GM23338 (cell line): Measurements from ENCODE around the gene TPH1. TPM values are rescaled to one million over a fixed set of nuclear protein-coding genes. Genes with fewer than 3 reads are reported as not detected.

Experiments used
- ATAC-seq: fragments of 200-7000 bp; cut with Tn5 transposase; 3 replicates; pipeline ENCODE4 v1.9.1; 2020
- DNase-seq: peaks from one replicate; pipeline ENCODE4 v3.0.0-alpha.2; 2015; ENCODE audit warnings: low spot score
- H2AFZ ChIP-seq: fragments of 200-600 bp; sonication (generic); 2 replicates; pipeline ENCODE4 v1.8.0; 2016; ENCODE audit warnings: antibody characterized with exemption, mild to moderate bottlenecking, moderate library complexity
- H3F3A ChIP-seq: fragments of 200-600 bp; sonication (generic); replicated peaks from 2 replicates; pipeline ENCODE4 v1.8.0; 2017; ENCODE audit warnings: antibody characterized with exemption, mixed run types, low read depth
- H3K27ac ChIP-seq: fragments of 200-600 bp; sonication (generic); 2 replicates; pipeline ENCODE4 v1.6.1; 2016; ENCODE audit warnings: low read depth
- H3K27me3 ChIP-seq: fragments of 200-600 bp; sonication (generic); 2 replicates; pipeline ENCODE4 v1.8.0; 2016; ENCODE audit warnings: mild to moderate bottlenecking, mixed run types, moderate library complexity; ENCODE audit not compliant: insufficient read depth
- H3K36me3 ChIP-seq: fragments of 200-600 bp; sonication (generic); 2 replicates; pipeline ENCODE4 v1.8.0; 2016; ENCODE audit warnings: mild to moderate bottlenecking; ENCODE audit not compliant: insufficient read depth
- H3K4me1 ChIP-seq: fragments of 200-600 bp; sonication (generic); 2 replicates; pipeline ENCODE4 v1.8.0; 2016; ENCODE audit warnings: mild to moderate bottlenecking, moderate library complexity; ENCODE audit not compliant: insufficient read depth
- H3K4me2 ChIP-seq: fragments of 200-600 bp; sonication (generic); 2 replicates; pipeline ENCODE4 v1.7.1; 2017; ENCODE audit warnings: mixed run types
- H3K4me3 ChIP-seq: fragments of 200-600 bp; sonication (generic); 2 replicates; pipeline ENCODE4 v1.6.1; 2016; ENCODE audit warnings: mixed run types
- H3K79me2 ChIP-seq: fragments of 200-600 bp; sonication (generic); replicated peaks from 2 replicates; pipeline ENCODE4 v1.8.0; 2017; ENCODE audit warnings: mild to moderate bottlenecking; ENCODE audit not compliant: insufficient read depth
- H3K9me2 ChIP-seq: fragments of 200-600 bp; sonication (generic); 2 replicates; pipeline ENCODE4 v1.8.0; 2017; ENCODE audit not compliant: insufficient read depth
- H4K20me1 ChIP-seq: fragments of 200-600 bp; sonication (generic); replicated peaks from 2 replicates; pipeline ENCODE4 v1.8.0; 2017; ENCODE audit warnings: mild to moderate bottlenecking; ENCODE audit not compliant: insufficient read depth
- H3K27ac Mint-ChIP-seq: 2 replicates; pipeline ENCODE4 v1.8.0; 2020; ENCODE audit warnings: inconsistent platforms, mild to moderate bottlenecking, moderate library complexity, mixed read lengths
- H3K27me3 Mint-ChIP-seq: 3 replicates; pipeline ENCODE4 v1.8.0; 2022; ENCODE audit warnings: low read depth, mild to moderate bottlenecking, moderate library complexity, mixed read lengths, inconsistent platforms; ENCODE audit not compliant: insufficient read depth, poor library complexity
- H3K36me3 Mint-ChIP-seq: 3 replicates; pipeline ENCODE4 v1.8.0; 2021; ENCODE audit warnings: low read depth, mild to moderate bottlenecking, inconsistent platforms, moderate library complexity, mixed read lengths
- H3K4me1 Mint-ChIP-seq: 3 replicates; pipeline ENCODE4 v1.8.0; 2020; ENCODE audit warnings: mild to moderate bottlenecking, inconsistent platforms, mixed read lengths
- H3K4me3 Mint-ChIP-seq: 3 replicates; pipeline ENCODE4 v1.8.0; 2021; ENCODE audit warnings: moderate library complexity, mild to moderate bottlenecking, inconsistent platforms, mixed read lengths
- H3K9me3 Mint-ChIP-seq: 3 replicates; pipeline ENCODE4 v1.8.0; 2020; ENCODE audit warnings: moderate library complexity, mild to moderate bottlenecking, inconsistent platforms, mixed read lengths
- CREB1 ChIP-seq: fragments of 250-450 bp; sonication (Bioruptor Pico); IDR thresholded peaks from 2 replicates; pipeline ENCODE4 v1.5.0; 2020; ENCODE audit warnings: low read depth, mild to moderate bottlenecking, moderate library complexity
- EZH2 ChIP-seq: fragments of 200-600 bp; sonication (generic); IDR thresholded peaks from one replicate; pipeline ENCODE4 v1.8.0; 2017; ENCODE audit warnings: antibody characterized with exemption, mild to moderate bottlenecking, low read depth; ENCODE audit not compliant: unreplicated experiment
- EZH2phosphoT487 ChIP-seq: fragments of 200-600 bp; sonication (generic); IDR thresholded peaks from one replicate; pipeline ENCODE4 v1.8.1; 2018; ENCODE audit warnings: antibody characterized with exemption; ENCODE audit not compliant: unreplicated experiment
- JUNB ChIP-seq: IDR thresholded peaks from one replicate; pipeline ENCODE4 v1.6.1; 2016; ENCODE audit warnings: antibody characterized with exemption; ENCODE audit not compliant: unreplicated experiment
- NANOG ChIP-seq: IDR thresholded peaks from 2 replicates; pipeline ENCODE4 v1.6.1; 2016; ENCODE audit warnings: antibody characterized with exemption, borderline replicate concordance
- POLR2AphosphoS5 ChIP-seq: IDR thresholded peaks from 2 replicates; pipeline ENCODE4 v1.6.1; 2016; ENCODE audit warnings: antibody characterized with exemption, low read depth
- STAT1 ChIP-seq: IDR thresholded peaks from one replicate; pipeline ENCODE4 v1.6.1; 2016; ENCODE audit warnings: antibody characterized with exemption; ENCODE audit not compliant: unreplicated experiment
- ZNF114 ChIP-seq: fragments of 250-450 bp; sonication (Bioruptor Pico); IDR thresholded peaks from 2 replicates; pipeline ENCODE4 v1.5.0; 2020; ENCODE audit warnings: mild to moderate bottlenecking, moderate library complexity
- ZNF331 ChIP-seq: fragments of 250-450 bp; sonication (Bioruptor Pico); IDR thresholded peaks from 2 replicates; pipeline ENCODE4 v1.5.0; 2020; ENCODE audit warnings: low read depth, mild to moderate bottlenecking, moderate library complexity
- polyA plus RNA-seq: library from polyadenylated mRNA; unstranded; fragments of >200 nt; fragmentation: Nextera tagmentation; extraction: Ambion mirVana; gene quantifications from 2 replicates; pipeline ENCODE4 v1.2.1, GENCODE V29; 2016
- total RNA-seq: library from RNA; depleted of rRNA; stranded (reverse); fragments of >200 nt; shearing (Covaris generic); gene quantifications from 2 replicates; pipeline ENCODE4 v1.2.3, GENCODE V29; 2014
- TF ChIP-seq, protein P1 (sequence below), 2 experiments: fragments of 200-600 bp in 1 of 2; sonication (generic) in 1 of 2; conservative IDR thresholded peaks; 2 replicates each; pipeline versions ENCODE4 v1.5.1 to v1.6.1; 2016 to 2017; ENCODE audit warnings: antibody characterized with exemption in 2 of 2, low read depth in 2 of 2, mild to moderate bottlenecking in 2 of 2, moderate library complexity in 1 of 2
- TF ChIP-seq, protein P2 (sequence below): IDR thresholded peaks from 2 replicates; pipeline ENCODE4 v1.6.1; 2016; ENCODE audit warnings: antibody characterized with exemption
- TF ChIP-seq, protein P3 (sequence below): fragments of 250-450 bp; sonication (Bioruptor Pico); IDR thresholded peaks from 2 replicates; pipeline ENCODE4 v1.5.0; 2020; ENCODE audit warnings: mild to moderate bottlenecking, moderate library complexity
- TF ChIP-seq, protein P4 (sequence below): IDR thresholded peaks from one replicate; pipeline ENCODE4 v1.6.1; 2018; ENCODE audit warnings: antibody characterized with exemption; ENCODE audit not compliant: unreplicated experiment

Gene TPH1
- total and polyA plus RNA-seq, 2 experiments from 2014 or later = 0.07 to 0.13 TPM

DNA sequence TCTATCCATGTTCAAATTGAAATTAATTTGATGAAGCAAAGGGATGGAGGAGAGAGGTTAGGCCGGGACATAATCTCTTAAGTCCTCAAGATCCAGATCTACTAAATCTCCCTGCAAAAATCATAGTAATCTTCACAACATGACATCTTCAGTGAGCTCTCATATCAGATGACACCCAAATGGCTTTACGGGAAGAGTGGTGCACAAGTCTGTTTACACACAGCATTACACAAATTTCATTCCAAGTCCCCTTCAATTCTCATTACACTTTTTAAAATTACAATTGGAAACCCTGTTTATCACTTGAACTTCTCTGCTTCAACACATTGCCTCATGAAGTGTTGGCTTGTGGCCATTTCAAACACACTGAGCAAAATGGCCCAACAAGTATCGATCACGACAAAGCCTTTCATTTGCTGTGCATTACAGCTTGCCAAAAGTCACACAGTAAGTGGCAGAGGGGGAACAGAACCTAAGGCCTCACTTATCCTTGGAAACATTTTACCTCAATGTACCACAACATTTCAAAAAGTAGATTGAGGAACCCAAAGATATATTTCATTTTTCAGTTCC, 17.9 kb upstream of the TPH1 start:
- no peak overlapping the region for H3K4me3 Mint-ChIP-seq

More for the DNA sequence above, 17.9 kb upstream of the TPH1 start:
- TF ChIP-seq, protein P1, sequence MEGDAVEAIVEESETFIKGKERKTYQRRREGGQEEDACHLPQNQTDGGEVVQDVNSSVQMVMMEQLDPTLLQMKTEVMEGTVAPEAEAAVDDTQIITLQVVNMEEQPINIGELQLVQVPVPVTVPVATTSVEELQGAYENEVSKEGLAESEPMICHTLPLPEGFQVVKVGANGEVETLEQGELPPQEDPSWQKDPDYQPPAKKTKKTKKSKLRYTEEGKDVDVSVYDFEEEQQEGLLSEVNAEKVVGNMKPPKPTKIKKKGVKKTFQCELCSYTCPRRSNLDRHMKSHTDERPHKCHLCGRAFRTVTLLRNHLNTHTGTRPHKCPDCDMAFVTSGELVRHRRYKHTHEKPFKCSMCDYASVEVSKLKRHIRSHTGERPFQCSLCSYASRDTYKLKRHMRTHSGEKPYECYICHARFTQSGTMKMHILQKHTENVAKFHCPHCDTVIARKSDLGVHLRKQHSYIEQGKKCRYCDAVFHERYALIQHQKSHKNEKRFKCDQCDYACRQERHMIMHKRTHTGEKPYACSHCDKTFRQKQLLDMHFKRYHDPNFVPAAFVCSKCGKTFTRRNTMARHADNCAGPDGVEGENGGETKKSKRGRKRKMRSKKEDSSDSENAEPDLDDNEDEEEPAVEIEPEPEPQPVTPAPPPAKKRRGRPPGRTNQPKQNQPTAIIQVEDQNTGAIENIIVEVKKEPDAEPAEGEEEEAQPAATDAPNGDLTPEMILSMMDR (conservative IDR thresholded peaks at IDR 0.05; ENCODE audit: low read depth in 2 of 2) = no peak
- TF ChIP-seq NANOG (no peak), POLR2AphosphoS5 (no peak), STAT1 (no peak), ZNF331 (CRISPR knock-in tag) (no peak), EZH2phosphoT487 (no peak), EZH2 (no peak), CREB1 (CRISPR knock-in tag) (no peak), ZNF114 (no peak), JUNB (no peak)
- TF ChIP-seq, protein P2, sequence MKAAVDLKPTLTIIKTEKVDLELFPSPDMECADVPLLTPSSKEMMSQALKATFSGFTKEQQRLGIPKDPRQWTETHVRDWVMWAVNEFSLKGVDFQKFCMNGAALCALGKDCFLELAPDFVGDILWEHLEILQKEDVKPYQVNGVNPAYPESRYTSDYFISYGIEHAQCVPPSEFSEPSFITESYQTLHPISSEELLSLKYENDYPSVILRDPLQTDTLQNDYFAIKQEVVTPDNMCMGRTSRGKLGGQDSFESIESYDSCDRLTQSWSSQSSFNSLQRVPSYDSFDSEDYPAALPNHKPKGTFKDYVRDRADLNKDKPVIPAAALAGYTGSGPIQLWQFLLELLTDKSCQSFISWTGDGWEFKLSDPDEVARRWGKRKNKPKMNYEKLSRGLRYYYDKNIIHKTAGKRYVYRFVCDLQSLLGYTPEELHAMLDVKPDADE = no peak
- TF ChIP-seq, protein P3, sequence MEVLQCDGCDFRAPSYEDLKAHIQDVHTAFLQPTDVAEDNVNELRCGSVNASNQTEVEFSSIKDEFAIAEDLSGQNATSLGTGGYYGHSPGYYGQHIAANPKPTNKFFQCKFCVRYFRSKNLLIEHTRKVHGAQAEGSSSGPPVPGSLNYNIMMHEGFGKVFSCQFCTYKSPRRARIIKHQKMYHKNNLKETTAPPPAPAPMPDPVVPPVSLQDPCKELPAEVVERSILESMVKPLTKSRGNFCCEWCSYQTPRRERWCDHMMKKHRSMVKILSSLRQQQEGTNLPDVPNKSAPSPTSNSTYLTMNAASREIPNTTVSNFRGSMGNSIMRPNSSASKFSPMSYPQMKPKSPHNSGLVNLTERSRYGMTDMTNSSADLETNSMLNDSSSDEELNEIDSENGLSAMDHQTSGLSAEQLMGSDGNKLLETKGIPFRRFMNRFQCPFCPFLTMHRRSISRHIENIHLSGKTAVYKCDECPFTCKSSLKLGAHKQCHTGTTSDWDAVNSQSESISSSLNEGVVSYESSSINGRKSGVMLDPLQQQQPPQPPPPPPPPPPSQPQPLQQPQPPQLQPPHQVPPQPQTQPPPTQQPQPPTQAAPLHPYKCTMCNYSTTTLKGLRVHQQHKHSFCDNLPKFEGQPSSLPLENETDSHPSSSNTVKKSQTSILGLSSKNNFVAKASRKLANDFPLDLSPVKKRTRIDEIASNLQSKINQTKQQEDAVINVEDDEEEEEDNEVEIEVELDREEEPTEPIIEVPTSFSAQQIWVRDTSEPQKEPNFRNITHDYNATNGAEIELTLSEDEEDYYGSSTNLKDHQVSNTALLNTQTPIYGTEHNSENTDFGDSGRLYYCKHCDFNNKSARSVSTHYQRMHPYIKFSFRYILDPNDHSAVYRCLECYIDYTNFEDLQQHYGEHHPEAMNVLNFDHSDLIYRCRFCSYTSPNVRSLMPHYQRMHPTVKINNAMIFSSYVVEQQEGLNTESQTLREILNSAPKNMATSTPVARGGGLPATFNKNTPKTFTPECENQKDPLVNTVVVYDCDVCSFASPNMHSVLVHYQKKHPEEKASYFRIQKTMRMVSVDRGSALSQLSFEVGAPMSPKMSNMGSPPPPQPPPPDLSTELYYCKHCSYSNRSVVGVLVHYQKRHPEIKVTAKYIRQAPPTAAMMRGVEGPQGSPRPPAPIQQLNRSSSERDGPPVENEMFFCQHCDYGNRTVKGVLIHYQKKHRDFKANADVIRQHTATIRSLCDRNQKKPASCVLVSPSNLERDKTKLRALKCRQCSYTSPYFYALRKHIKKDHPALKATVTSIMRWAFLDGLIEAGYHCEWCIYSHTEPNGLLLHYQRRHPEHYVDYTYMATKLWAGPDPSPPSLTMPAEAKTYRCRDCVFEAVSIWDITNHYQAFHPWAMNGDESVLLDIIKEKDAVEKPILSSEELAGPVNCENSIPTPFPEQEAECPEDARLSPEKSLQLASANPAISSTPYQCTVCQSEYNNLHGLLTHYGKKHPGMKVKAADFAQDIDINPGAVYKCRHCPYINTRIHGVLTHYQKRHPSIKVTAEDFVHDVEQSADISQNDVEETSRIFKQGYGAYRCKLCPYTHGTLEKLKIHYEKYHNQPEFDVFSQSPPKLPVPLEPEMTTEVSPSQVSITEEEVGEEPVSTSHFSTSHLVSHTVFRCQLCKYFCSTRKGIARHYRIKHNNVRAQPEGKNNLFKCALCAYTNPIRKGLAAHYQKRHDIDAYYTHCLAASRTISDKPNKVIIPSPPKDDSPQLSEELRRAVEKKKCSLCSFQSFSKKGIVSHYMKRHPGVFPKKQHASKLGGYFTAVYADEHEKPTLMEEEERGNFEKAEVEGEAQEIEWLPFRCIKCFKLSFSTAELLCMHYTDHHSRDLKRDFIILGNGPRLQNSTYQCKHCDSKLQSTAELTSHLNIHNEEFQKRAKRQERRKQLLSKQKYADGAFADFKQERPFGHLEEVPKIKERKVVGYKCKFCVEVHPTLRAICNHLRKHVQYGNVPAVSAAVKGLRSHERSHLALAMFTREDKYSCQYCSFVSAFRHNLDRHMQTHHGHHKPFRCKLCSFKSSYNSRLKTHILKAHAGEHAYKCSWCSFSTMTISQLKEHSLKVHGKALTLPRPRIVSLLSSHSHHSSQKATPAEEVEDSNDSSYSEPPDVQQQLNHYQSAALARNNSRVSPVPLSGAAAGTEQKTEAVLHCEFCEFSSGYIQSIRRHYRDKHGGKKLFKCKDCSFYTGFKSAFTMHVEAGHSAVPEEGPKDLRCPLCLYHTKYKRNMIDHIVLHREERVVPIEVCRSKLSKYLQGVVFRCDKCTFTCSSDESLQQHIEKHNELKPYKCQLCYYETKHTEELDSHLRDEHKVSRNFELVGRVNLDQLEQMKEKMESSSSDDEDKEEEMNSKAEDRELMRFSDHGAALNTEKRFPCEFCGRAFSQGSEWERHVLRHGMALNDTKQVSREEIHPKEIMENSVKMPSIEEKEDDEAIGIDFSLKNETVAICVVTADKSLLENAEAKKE = no peak
- TF ChIP-seq, protein P4, sequence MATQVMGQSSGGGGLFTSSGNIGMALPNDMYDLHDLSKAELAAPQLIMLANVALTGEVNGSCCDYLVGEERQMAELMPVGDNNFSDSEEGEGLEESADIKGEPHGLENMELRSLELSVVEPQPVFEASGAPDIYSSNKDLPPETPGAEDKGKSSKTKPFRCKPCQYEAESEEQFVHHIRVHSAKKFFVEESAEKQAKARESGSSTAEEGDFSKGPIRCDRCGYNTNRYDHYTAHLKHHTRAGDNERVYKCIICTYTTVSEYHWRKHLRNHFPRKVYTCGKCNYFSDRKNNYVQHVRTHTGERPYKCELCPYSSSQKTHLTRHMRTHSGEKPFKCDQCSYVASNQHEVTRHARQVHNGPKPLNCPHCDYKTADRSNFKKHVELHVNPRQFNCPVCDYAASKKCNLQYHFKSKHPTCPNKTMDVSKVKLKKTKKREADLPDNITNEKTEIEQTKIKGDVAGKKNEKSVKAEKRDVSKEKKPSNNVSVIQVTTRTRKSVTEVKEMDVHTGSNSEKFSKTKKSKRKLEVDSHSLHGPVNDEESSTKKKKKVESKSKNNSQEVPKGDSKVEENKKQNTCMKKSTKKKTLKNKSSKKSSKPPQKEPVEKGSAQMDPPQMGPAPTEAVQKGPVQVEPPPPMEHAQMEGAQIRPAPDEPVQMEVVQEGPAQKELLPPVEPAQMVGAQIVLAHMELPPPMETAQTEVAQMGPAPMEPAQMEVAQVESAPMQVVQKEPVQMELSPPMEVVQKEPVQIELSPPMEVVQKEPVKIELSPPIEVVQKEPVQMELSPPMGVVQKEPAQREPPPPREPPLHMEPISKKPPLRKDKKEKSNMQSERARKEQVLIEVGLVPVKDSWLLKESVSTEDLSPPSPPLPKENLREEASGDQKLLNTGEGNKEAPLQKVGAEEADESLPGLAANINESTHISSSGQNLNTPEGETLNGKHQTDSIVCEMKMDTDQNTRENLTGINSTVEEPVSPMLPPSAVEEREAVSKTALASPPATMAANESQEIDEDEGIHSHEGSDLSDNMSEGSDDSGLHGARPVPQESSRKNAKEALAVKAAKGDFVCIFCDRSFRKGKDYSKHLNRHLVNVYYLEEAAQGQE = no peak
- no peaks in the 10 kb centered on the region for H3K4me1 ChIP-seq
- Mint-ChIP-seq H3K27ac (no peak overlapping the region), H3K9me3 (no peaks in the 10 kb centered on the region; the same call in 2 of the 3 replicates), H3K36me3 (no peaks in the 10 kb centered on the region), H3K27me3 (no peaks in the 10 kb centered on the region), H3K4me1 (no peaks in the 10 kb centered on the region; the same call in 1 of the 3 replicates)
- H3K27me3 ChIP-seq = no peaks in the 10 kb centered on the region
- no peaks in the 10 kb centered on the region for H3K36me3 ChIP-seq
- ATAC-seq (no peak), DNase-seq (no peak)
- no peaks in the 10 kb centered on the region; the same call in none of the 2 replicates for H4K20me1 ChIP-seq
- no peaks in the 10 kb centered on the region for H3F3A ChIP-seq
- no peak overlapping the region for H2AFZ ChIP-seq
- no peaks in the 10 kb centered on the region for H3K79me2 ChIP-seq
- no peak overlapping the region for H3K4me2 ChIP-seq
- no peak overlapping the region for H3K4me3 ChIP-seq
- no peaks in the 10 kb centered on the region for H3K9me2 ChIP-seq
- no peak overlapping the region for H3K27ac ChIP-seq
